Vagina (tissue), 2 donors: ENCODE measurements around the gene AIF1.

Experiments used
- CTCF ChIP-seq, 3 experiments: fragments of 450-650 bp in 2 of 3; fragments of 200-600 bp in 1 of 3; sonication (generic) in 1 of 3; IDR thresholded peaks; one replicate each; pipeline ENCODE4 v1.5.1; 2017 to 2019; ENCODE audit warnings: antibody characterized with exemption in 3 of 3, mild to moderate bottlenecking in 2 of 3, moderate library complexity in 2 of 3
- POLR2AphosphoS5 ChIP-seq, 2 donors: sonication (generic); formaldehyde crosslinking; IDR thresholded peaks; one replicate each; pipeline ENCODE4 v1.9.0; 2017; ENCODE audit warnings: antibody characterized with exemption in 2 of 2, mild to moderate bottlenecking in 2 of 2, low read depth in 1 of 2; ENCODE audit not compliant: insufficient read depth in 1 of 2

DNA sequence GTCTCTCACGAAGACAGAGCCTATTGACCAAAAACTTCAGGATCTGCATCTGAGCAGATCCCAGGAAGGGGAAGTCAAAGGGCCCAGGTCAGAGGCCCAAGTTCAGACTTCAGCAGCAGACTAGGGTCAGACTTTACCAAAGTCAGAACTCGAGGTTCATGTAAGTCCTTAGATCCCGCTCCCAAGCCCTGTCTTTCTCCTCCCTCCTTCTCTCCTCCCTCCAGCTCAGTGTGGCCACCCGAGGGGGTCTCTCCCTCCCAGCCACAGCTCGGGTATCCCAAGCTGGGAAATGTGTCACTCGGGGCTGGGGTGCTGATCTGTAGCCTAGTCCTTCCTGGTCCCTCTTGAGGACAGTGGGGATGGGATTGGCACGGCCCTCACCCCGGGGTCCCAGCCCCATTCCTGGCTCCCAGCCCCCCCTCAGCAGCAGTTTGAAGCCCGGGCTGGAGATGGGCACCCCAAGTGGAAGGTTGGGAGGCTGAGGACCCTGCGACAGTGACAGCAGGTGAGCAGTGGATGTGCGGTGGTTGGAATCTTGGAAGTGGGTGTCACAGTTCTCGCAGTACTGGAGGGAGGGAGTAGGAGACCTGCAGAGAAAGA, 47.2 kb downstream of the AIF1 start:
- no peak for TF ChIP-seq CTCF (IDR thresholded peaks at IDR 0.05)
- no peak for TF ChIP-seq POLR2AphosphoS5 (IDR thresholded peaks at IDR 0.05; ENCODE audit: insufficient read depth in 1 of 2, low read depth in 1 of 2)
